H1 (cell line): ENCODE results near the gene AATK. TPM values are rescaled to one million over a fixed set of nuclear protein-coding genes. Genes with fewer than 3 reads are reported as not detected.

Experiments
- CTCF ChIA-PET: fragments of 300-600 bp; sonication (Branson Sonifier 250); formaldehyde crosslinking; loops from one replicate; lab custom pipeline; 2021; ENCODE audit not compliant: partially characterized antibody; lab: Charles Lee
- POLR2A ChIA-PET: fragments of 300-600 bp; sonication (Branson Sonifier 250); formaldehyde crosslinking; loops from one replicate; lab custom pipeline; 2021; ENCODE audit warnings: inconsistent platforms; ENCODE audit not compliant: partially characterized antibody; lab: Charles Lee
- DNase-seq, 2 experiments: peaks; one replicate each; pipeline versions ENCODE4 v3.0.0 to v3.0.0-alpha.2; 2010 to 2022; ENCODE audit warnings: low spot score in 2 of 2, low read depth in 1 of 2, mixed read lengths in 1 of 2
- FAIRE-seq: peaks from 2 replicates; lab custom pipeline; 2011; peaks lifted over from hg19 to GRCh38; lab: Jason Lieb, UNC
- H2AFZ ChIP-seq: 2 replicates; pipeline ENCODE4 v1.8.1; 2012; ENCODE audit warnings: low read length, inconsistent platforms
- H2AK5ac ChIP-seq: 2 replicates; pipeline ENCODE4 v1.6.1; 2013; ENCODE audit warnings: low read depth, low read length
- H2BK120ac ChIP-seq: replicated peaks from 2 replicates; pipeline ENCODE3; 2013; ENCODE audit warnings: low read depth, low read length, inconsistent platforms
- H2BK12ac ChIP-seq: 2 replicates; pipeline ENCODE4 v1.6.1; 2013; ENCODE audit warnings: low read depth, low read length
- H2BK15ac ChIP-seq: 2 replicates; pipeline ENCODE4 v1.6.1; 2013; ENCODE audit warnings: low read length
- H2BK20ac ChIP-seq: 2 replicates; pipeline ENCODE4 v1.6.1; 2013; ENCODE audit warnings: low read length
- H2BK5ac ChIP-seq: 2 replicates; pipeline ENCODE4 v1.6.1; 2013; ENCODE audit warnings: low read depth, low read length
- H3K14ac ChIP-seq: 2 replicates; pipeline ENCODE4 v1.6.1; 2013; ENCODE audit warnings: inconsistent platforms; ENCODE audit not compliant: insufficient read length
- H3K18ac ChIP-seq: 2 replicates; pipeline ENCODE4 v1.6.1; 2013; ENCODE audit warnings: low read length; ENCODE audit errors: extremely low read depth
- H3K23ac ChIP-seq: 2 replicates; pipeline ENCODE4 v1.6.1; 2013; ENCODE audit warnings: inconsistent platforms; ENCODE audit not compliant: insufficient read length
- H3K23me2 ChIP-seq: 2 replicates; pipeline ENCODE4 v1.6.1; 2013; ENCODE audit warnings: low read depth, low read length
- H3K27ac ChIP-seq: 2 replicates; pipeline ENCODE4 v1.6.1; 2011; ENCODE audit warnings: low read depth, low read length, inconsistent platforms
- H3K27me3 ChIP-seq, 4 experiments: replicated peaks in 1 of 4; 1 replicate in 1 of 4; 2 replicates in 3 of 4; pipeline versions ENCODE4 v1.6.1 to v1.8.1; 2011 to 2013; ENCODE audit warnings: low read length in 3 of 4, mild to moderate bottlenecking in 3 of 4, inconsistent platforms in 2 of 4, mixed read lengths in 2 of 4, moderate library complexity in 1 of 4; ENCODE audit not compliant: control insufficient read depth in 3 of 4, insufficient read depth in 3 of 4; ENCODE audit errors: extremely low read depth in 1 of 4
- H3K36me3 ChIP-seq, 4 experiments: 2 replicates each; pipeline versions ENCODE4 v1.6.1 to v1.8.1; 2011 to 2013; ENCODE audit warnings: mild to moderate bottlenecking in 4 of 4, low read length in 3 of 4, moderate library complexity in 2 of 4, control low read depth in 1 of 4, inconsistent platforms in 1 of 4; ENCODE audit not compliant: insufficient read depth in 4 of 4, control insufficient read depth in 2 of 4
- H3K4ac ChIP-seq: replicated peaks from 2 replicates; pipeline ENCODE3; 2013; ENCODE audit warnings: low read length, low read depth, mixed read lengths, inconsistent platforms; ENCODE audit not compliant: insufficient read length
- H3K4me1 ChIP-seq, 4 experiments: replicated peaks in 1 of 4; 1 replicate in 1 of 4; 2 replicates in 3 of 4; pipeline versions ENCODE4 v1.6.1 to v1.8.1; 2011 to 2013; ENCODE audit warnings: low read length in 3 of 4, inconsistent platforms in 2 of 4, mixed read lengths in 1 of 4; ENCODE audit not compliant: insufficient read depth in 4 of 4, control insufficient read depth in 3 of 4
- H3K4me2 ChIP-seq, 2 experiments: 2 replicates each; pipeline versions ENCODE4 v1.6.1 to v1.8.1; 2011 to 2013; ENCODE audit warnings: low read depth in 2 of 2, low read length in 2 of 2, control low read depth in 1 of 2, inconsistent platforms in 1 of 2, mild to moderate bottlenecking in 1 of 2; ENCODE audit not compliant: insufficient read depth in 1 of 2
- H3K4me3 ChIP-seq, 4 experiments: fragments of 200-600, 300-600 bp in 1 of 4; sonication (generic), shearing (Covaris generic), sonication (Bioruptor Twin) in 1 of 4; 2 replicates each; pipeline versions ENCODE4 v1.5.1 to v1.8.1; 2011 to 2016; ENCODE audit warnings: low read length in 4 of 4, low read depth in 3 of 4, control low read depth in 2 of 4, inconsistent platforms in 2 of 4, mild to moderate bottlenecking in 2 of 4, mixed read lengths in 1 of 4, moderate library complexity in 1 of 4; ENCODE audit not compliant: insufficient read depth in 2 of 4; ENCODE audit errors: extremely low read depth in 1 of 4
- H3K56ac ChIP-seq: replicated peaks from 2 replicates; pipeline ENCODE3; 2013; ENCODE audit warnings: low read depth, mild to moderate bottlenecking, mixed read lengths, low read length, inconsistent platforms; ENCODE audit not compliant: insufficient read length
- H3K79me1 ChIP-seq: 2 replicates; pipeline ENCODE4 v1.6.1; 2013; ENCODE audit warnings: low read depth, low read length, control low read depth
- H3K79me2 ChIP-seq, 2 experiments: 2 replicates each; pipeline versions ENCODE4 v1.6.1 to v1.8.1; 2012 to 2013; ENCODE audit warnings: low read length in 2 of 2, mild to moderate bottlenecking in 2 of 2, inconsistent platforms in 1 of 2; ENCODE audit not compliant: insufficient read depth in 2 of 2, control insufficient read depth in 1 of 2
- H3K9ac ChIP-seq, 4 experiments: replicated peaks in 1 of 4; 1 replicate in 1 of 4; 2 replicates in 3 of 4; pipeline versions ENCODE4 v1.6.1 to v1.8.1; 2011 to 2013; ENCODE audit warnings: low read depth in 3 of 4, low read length in 3 of 4, control low read depth in 2 of 4, mild to moderate bottlenecking in 2 of 4, moderate library complexity in 2 of 4, inconsistent platforms in 1 of 4; ENCODE audit errors: extremely low read depth in 1 of 4
- H3K9me3 ChIP-seq, 2 experiments: 2 replicates each; pipeline versions ENCODE4 v1.6.1 to v1.8.1; 2012 to 2013; ENCODE audit warnings: mild to moderate bottlenecking in 2 of 2, moderate library complexity in 2 of 2, control low read depth in 1 of 2, inconsistent platforms in 1 of 2, low read depth in 1 of 2, low read length in 1 of 2, mixed read lengths in 1 of 2; ENCODE audit not compliant: insufficient read depth in 2 of 2
- H4K20me1 ChIP-seq, 2 experiments: replicated peaks in 1 of 2; 2 replicates each; pipeline versions ENCODE3 to v1.8.1; 2011 to 2013; ENCODE audit warnings: inconsistent platforms in 2 of 2, low read length in 2 of 2, mild to moderate bottlenecking in 1 of 2; ENCODE audit not compliant: insufficient read depth in 2 of 2, control insufficient read depth in 1 of 2
- H4K5ac ChIP-seq: 2 replicates; pipeline ENCODE4 v1.6.1; 2013; ENCODE audit warnings: low read length, low read depth, mixed read lengths, inconsistent platforms; ENCODE audit not compliant: insufficient read length
- H4K8ac ChIP-seq: 2 replicates; pipeline ENCODE4 v1.8.0; 2013; ENCODE audit warnings: mild to moderate bottlenecking, moderate library complexity, low read length, inconsistent platforms; ENCODE audit not compliant: insufficient read depth; ENCODE audit errors: extremely low read depth
- H4K91ac ChIP-seq: replicated peaks from 2 replicates; pipeline ENCODE3; 2013; ENCODE audit warnings: low read length, mixed read lengths, inconsistent platforms; ENCODE audit not compliant: insufficient read length
- ASH2L ChIP-seq: fragments of 200-600, 300-600 bp; sonication (generic); IDR thresholded peaks from one replicate; pipeline ENCODE4 v1.7.1; 2017; ENCODE audit warnings: low read length
- ATF3 ChIP-seq: IDR thresholded peaks from 2 replicates; pipeline ENCODE4 v1.6.1; 2011; ENCODE audit warnings: low read depth, mild to moderate bottlenecking, low read length; ENCODE audit not compliant: insufficient read depth
- FOSL1 ChIP-seq: IDR thresholded peaks from 2 replicates; pipeline ENCODE4 v1.6.1; 2011; ENCODE audit warnings: mild to moderate bottlenecking, low read depth, low read length, moderate library complexity; ENCODE audit not compliant: insufficient read depth
- JUN ChIP-seq: IDR thresholded peaks from 2 replicates; pipeline ENCODE4 v1.6.1; 2011; ENCODE audit warnings: low read depth, mild to moderate bottlenecking, improper control_type of control experiment, low read length
- NRF1 ChIP-seq: IDR thresholded peaks from 2 replicates; pipeline ENCODE4 v1.6.1; 2011; ENCODE audit warnings: mild to moderate bottlenecking, low read depth, low read length, improper control_type of control experiment
- RNF2 ChIP-seq: fragments of 200-900, 300-1000 bp; sonication (generic); IDR thresholded peaks from 2 replicates; pipeline ENCODE4 v1.7.1; 2016; ENCODE audit warnings: borderline replicate concordance, low read depth, mild to moderate bottlenecking, antibody characterized with exemption, low read length; ENCODE audit not compliant: poor library complexity, severe bottlenecking; ENCODE audit errors: missing control alignments
- SP2 ChIP-seq: IDR thresholded peaks from 2 replicates; pipeline ENCODE4 v1.6.1; 2012; ENCODE audit warnings: mild to moderate bottlenecking, low read length, inconsistent platforms
- TBP ChIP-seq: IDR thresholded peaks from 2 replicates; pipeline ENCODE4 v1.6.1; 2011; ENCODE audit warnings: low read depth, low read length, improper control_type of control experiment
- WGBS, 2 experiments: shearing (Covaris generic) in 1 of 2; methylation state at CpG; one replicate each; pipeline versions ENCODE4 v1.1.6 to v1.1.7; 2013 to 2015; ENCODE audit warnings: low lambda C conversion rate in 2 of 2, mixed read lengths in 2 of 2, inconsistent platforms in 1 of 2, low coverage in 1 of 2, missing lambda C conversion rate in 1 of 2; ENCODE audit not compliant: insufficient replicate concordance in 2 of 2, insufficient coverage in 1 of 2, insufficient read length in 1 of 2; ENCODE audit errors: extremely low coverage in 1 of 2, missing lambda C conversion rate in 1 of 2; 5-methylcytosine and 5-hydroxymethylcytosine counted together
- polyA plus RNA-seq, 7 experiments: library from polyadenylated mRNA; depleted of rRNA in 3 of 7; stranded (reverse) in 5 of 7; unstranded in 2 of 7; fragments of >200 nt in 5 of 7; fragments of 200-250 nt in 2 of 7; gene quantifications; 1 replicate in 5 of 7; 2 replicates in 1 of 7; 4 replicates in 1 of 7; pipeline versions ENCODE4 v1.2.1 to v1.2.3, GENCODE V29; 2011 to 2013; ENCODE audit warnings: missing spikeins in 2 of 7, mixed read lengths in 2 of 7
- total RNA-seq: library from RNA; stranded (reverse); fragmentation: NEBNext Ultra II Directional; extraction: Animal tissue kit (Norgen Biotek cat#: 25700); gene quantifications from 2 replicates; pipeline ENCODE4 v1.2.1, GENCODE V29; 2021
- TF ChIP-seq, protein P1 (sequence below): IDR thresholded peaks from 2 replicates; pipeline ENCODE4 v1.6.1; 2012; ENCODE audit warnings: inconsistent platforms
- TF ChIP-seq, protein P2 (sequence below): IDR thresholded peaks from 2 replicates; pipeline ENCODE4 v1.6.1; 2012; ENCODE audit warnings: low read length, inconsistent platforms

The AATK gene
- total and polyA plus RNA-seq, 2 of the 8 experiments (the other 6 are each of a cell fraction or from before 2014, with no cell fraction given) = 1.7 to 3.5 TPM

GRCh38 chr17:81194225-81194760 is 28.3 kb upstream of the AATK start:
- no peak overlapping the region for H2BK12ac ChIP-seq
- no peak overlapping the region for H2BK20ac ChIP-seq
- no peak overlapping the region for H2AFZ ChIP-seq
- POLR2A ChIA-PET = no interaction called here
- H4K91ac ChIP-seq = no peak overlapping the region
- H4K20me1 ChIP-seq = peaks cover 0 to 3% of the 10 kb centered on the region in 2 experiments
- H2BK120ac ChIP-seq = no peak overlapping the region
- H3K18ac ChIP-seq = no peak overlapping the region
- H2AK5ac ChIP-seq = no peak overlapping the region
- no peaks in the 10 kb centered on the region for H3K4me1 ChIP-seq
- H4K8ac ChIP-seq = no peak overlapping the region
- no peak for DNase-seq
- H3K27ac ChIP-seq = no peak overlapping the region
- CTCF ChIA-PET = interaction anchor here (1.2 to 2.0 kb wide), 2 partner anchors 9 to 51 kb away, joined by 3 to 7 read pairs; no protein-coding TSS in a partner anchor
- no peaks in the 10 kb centered on the region for H3K9me3 ChIP-seq
- peaks cover 0 to 29% (median 4%) of the 10 kb centered on the region in 4 experiments; a peak in 2 of 8 replicates for H3K36me3 ChIP-seq
- H3K9ac ChIP-seq = no peak overlapping the region
- no peaks in the 10 kb centered on the region for H3K27me3 ChIP-seq
- H3K56ac ChIP-seq = no peak overlapping the region
- no peak overlapping the region for H2BK5ac ChIP-seq
- no peaks in the 10 kb centered on the region for H3K79me2 ChIP-seq
- FAIRE-seq = no peak
- H3K23ac ChIP-seq = no peak overlapping the region
- H4K5ac ChIP-seq = no peak overlapping the region
- H3K4ac ChIP-seq = no peak overlapping the region
- no peaks in the 10 kb centered on the region for H3K23me2 ChIP-seq
- H3K14ac ChIP-seq = no peak overlapping the region
- H2BK15ac ChIP-seq = no peak overlapping the region
- WGBS, 2 experiments = 93% methylated on average over 14 of the region's 21 CpGs; no CpG with 5 or more reads in 1 of the 2 experiments
- no peaks in the 10 kb centered on the region for H3K79me1 ChIP-seq
- no peak overlapping the region for H3K4me3 ChIP-seq
- H3K4me2 ChIP-seq = no peak overlapping the region
- TF ChIP-seq ATF3 = no peak
- no peak for TF ChIP-seq NRF1
- no peak for TF ChIP-seq ASH2L
- no peak for TF ChIP-seq RNF2
- TF ChIP-seq SP2 = no peak
- no peak for TF ChIP-seq FOSL1
- no peak for TF ChIP-seq JUN
- TF ChIP-seq, protein P1, sequence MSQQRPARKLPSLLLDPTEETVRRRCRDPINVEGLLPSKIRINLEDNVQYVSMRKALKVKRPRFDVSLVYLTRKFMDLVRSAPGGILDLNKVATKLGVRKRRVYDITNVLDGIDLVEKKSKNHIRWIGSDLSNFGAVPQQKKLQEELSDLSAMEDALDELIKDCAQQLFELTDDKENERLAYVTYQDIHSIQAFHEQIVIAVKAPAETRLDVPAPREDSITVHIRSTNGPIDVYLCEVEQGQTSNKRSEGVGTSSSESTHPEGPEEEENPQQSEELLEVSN = no peak
- no peak for TF ChIP-seq TBP
- TF ChIP-seq, protein P2, sequence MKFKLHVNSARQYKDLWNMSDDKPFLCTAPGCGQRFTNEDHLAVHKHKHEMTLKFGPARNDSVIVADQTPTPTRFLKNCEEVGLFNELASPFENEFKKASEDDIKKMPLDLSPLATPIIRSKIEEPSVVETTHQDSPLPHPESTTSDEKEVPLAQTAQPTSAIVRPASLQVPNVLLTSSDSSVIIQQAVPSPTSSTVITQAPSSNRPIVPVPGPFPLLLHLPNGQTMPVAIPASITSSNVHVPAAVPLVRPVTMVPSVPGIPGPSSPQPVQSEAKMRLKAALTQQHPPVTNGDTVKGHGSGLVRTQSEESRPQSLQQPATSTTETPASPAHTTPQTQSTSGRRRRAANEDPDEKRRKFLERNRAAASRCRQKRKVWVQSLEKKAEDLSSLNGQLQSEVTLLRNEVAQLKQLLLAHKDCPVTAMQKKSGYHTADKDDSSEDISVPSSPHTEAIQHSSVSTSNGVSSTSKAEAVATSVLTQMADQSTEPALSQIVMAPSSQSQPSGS = no peak
